22Rv1 (cell line): ENCODE results near the gene SNX25.
"Not testable (repeated sequence)": the region's sequence is repeated elsewhere in the genome, so short reads cannot be mapped to it uniquely, and the experiment has no call there.

Experiments used
- CTCF ChIP-seq: fragments of 450-650 bp; IDR thresholded peaks from 2 replicates; pipeline ENCODE4 v1.5.1; 2017; ENCODE audit warnings: mild to moderate bottlenecking
- ZFX ChIP-seq: fragments of 450-650 bp; IDR thresholded peaks from 2 replicates; pipeline ENCODE4 v1.6.1; 2017; ENCODE audit warnings: antibody characterized with exemption, borderline replicate concordance

- not testable (repeated sequence) for TF ChIP-seq CTCF, ZFX
Observed at GRCh38 chr4:185209852-185210101, 379 bp downstream of the SNX25 start.
